GM23248 (cell line): ENCODE data around the gene UBALD1. TPM values are rescaled to one million over a fixed set of nuclear protein-coding genes. Genes with fewer than 3 reads are reported as not detected.
A peak's percentile ranks its signal among the peaks of the same experiment; 100 is the strongest.

ENCODE experiments used
- DNase-seq: peaks from one replicate; pipeline ENCODE4 v3.0.0-alpha.2; 2015
- H2AFZ ChIP-seq: fragments of 200-600 bp; sonication (generic); 2 replicates; pipeline ENCODE4 v1.6.1; 2016; ENCODE audit warnings: antibody characterized with exemption
- H3F3A ChIP-seq: fragments of 200-600 bp; sonication (generic); 2 replicates; pipeline ENCODE4 v1.6.1; 2016; ENCODE audit warnings: mild to moderate bottlenecking, antibody characterized with exemption, mixed run types; ENCODE audit not compliant: insufficient read depth
- H3K27ac ChIP-seq: fragments of 200-600 bp; sonication (generic); 2 replicates; pipeline ENCODE4 v1.5.1; 2016; ENCODE audit warnings: mild to moderate bottlenecking
- H3K27me3 ChIP-seq: fragments of 200-600 bp; sonication (generic); replicated peaks from 2 replicates; pipeline ENCODE4 v1.6.1; 2016; ENCODE audit warnings: mild to moderate bottlenecking; ENCODE audit not compliant: insufficient read depth
- H3K36me3 ChIP-seq: fragments of 200-600 bp; sonication (generic); 2 replicates; pipeline ENCODE4 v1.6.1; 2016; ENCODE audit warnings: low read depth, mild to moderate bottlenecking
- H3K4me1 ChIP-seq: fragments of 200-600 bp; sonication (generic); 2 replicates; pipeline ENCODE4 v1.6.1; 2016; ENCODE audit warnings: mild to moderate bottlenecking; ENCODE audit not compliant: insufficient read depth
- H3K4me2 ChIP-seq: fragments of 200-600 bp; sonication (generic); one replicate; pipeline ENCODE4 v1.6.1; 2016; ENCODE audit warnings: mild to moderate bottlenecking; ENCODE audit not compliant: unreplicated experiment
- H3K4me3 ChIP-seq: fragments of 200-600 bp; sonication (generic); 2 replicates; pipeline ENCODE4 v1.5.1; 2016; ENCODE audit warnings: mild to moderate bottlenecking
- H3K79me2 ChIP-seq: fragments of 200-600 bp; sonication (generic); 2 replicates; pipeline ENCODE4 v1.6.1; 2016; ENCODE audit warnings: mild to moderate bottlenecking; ENCODE audit not compliant: insufficient read depth
- H3K9ac ChIP-seq: fragments of 200-600 bp; sonication (generic); 2 replicates; pipeline ENCODE4 v1.6.1; 2016; ENCODE audit warnings: mild to moderate bottlenecking
- H3K9me2 ChIP-seq: fragments of 200-600 bp; sonication (generic); 2 replicates; pipeline ENCODE4 v1.6.1; 2016; ENCODE audit warnings: mixed run types, mild to moderate bottlenecking, moderate library complexity; ENCODE audit not compliant: insufficient read depth
- H3K9me3 ChIP-seq: fragments of 200-600 bp; sonication (generic); one replicate; pipeline ENCODE4 v1.6.1; 2017; ENCODE audit warnings: low read depth
- H4K20me1 ChIP-seq: fragments of 200-600 bp; sonication (generic); 2 replicates; pipeline ENCODE4 v1.6.0; 2016; ENCODE audit not compliant: insufficient read depth
- EZH2 ChIP-seq: fragments of 200-600 bp; sonication (generic); IDR thresholded peaks from 2 replicates; pipeline ENCODE4 v1.6.1; 2018; ENCODE audit warnings: antibody characterized with exemption, mild to moderate bottlenecking; ENCODE audit not compliant: insufficient read depth, poor library complexity, severe bottlenecking
- EZH2phosphoT487 ChIP-seq: fragments of 200-600 bp; sonication (generic); IDR thresholded peaks from 2 replicates; pipeline ENCODE4 v1.6.1; 2018; ENCODE audit warnings: antibody characterized with exemption, moderate library complexity, mild to moderate bottlenecking, low read depth; ENCODE audit not compliant: insufficient read depth
- WGBS, 2 experiments: methylation state at CpG; one replicate each; pipeline ENCODE4 v1.1.6; 2015 to 2017; ENCODE audit warnings: low lambda C conversion rate in 2 of 2, low coverage in 1 of 2; ENCODE audit errors: missing lambda C conversion rate in 2 of 2; 5-methylcytosine and 5-hydroxymethylcytosine counted together
- in situ Hi-C: fragments of 300-500 bp; cut with MboI; formaldehyde crosslinking; loops from 2 replicates; pipeline ENCODE4 v1.15.0; 2020
- polyA plus RNA-seq: library from polyadenylated mRNA; unstranded; fragments of >200 nt; fragmentation: Nextera tagmentation; extraction: Ambion mirVana; gene quantifications from 2 replicates; pipeline ENCODE4 v1.2.1, GENCODE V29; 2016
- total RNA-seq: library from RNA; depleted of rRNA; stranded (reverse); fragments of >200 nt; shearing (Covaris generic); gene quantifications from 2 replicates; pipeline ENCODE4 v1.2.3, GENCODE V29; 2014

The UBALD1 gene
- total and polyA plus RNA-seq, 2 experiments from 2014 or later, result 10.3 to 17.4 TPM

DNA sequence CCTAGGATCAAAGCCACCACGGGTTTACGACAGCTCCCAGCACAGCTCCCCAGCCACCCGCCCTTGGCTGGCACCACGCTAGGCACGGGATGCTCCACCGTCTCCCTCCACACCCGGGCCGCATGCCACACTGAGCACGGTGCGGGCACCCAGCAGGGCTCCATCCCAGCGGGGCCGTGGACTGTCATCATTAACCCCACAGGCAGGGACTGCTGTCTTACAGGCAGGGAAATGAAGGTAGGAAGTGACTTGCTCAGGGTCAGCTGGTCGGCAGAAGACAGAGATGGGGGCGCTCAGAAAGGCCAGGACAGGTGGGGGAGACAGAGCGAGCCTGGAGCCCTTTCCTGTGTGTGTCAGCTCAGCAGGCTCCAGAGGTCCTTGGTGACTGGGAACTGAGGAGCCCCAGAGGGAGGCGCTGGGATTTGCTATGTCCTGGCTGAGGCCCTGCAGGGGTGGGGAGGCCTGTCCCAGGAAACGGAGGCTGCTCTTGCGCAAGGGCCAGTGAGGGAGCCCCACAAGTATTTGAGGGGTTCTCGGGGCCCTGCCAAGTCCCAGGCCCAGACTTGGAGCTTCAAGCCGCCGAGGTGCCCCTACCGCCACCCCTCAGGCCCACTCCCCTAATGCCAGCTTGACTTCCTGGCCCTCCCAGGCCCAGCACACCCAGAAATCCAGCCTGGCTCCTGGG lies 3.2 kb downstream of the UBALD1 start:
- H3K4me1 ChIP-seq, result peaks cover 22% of the 10 kb centered on the region
- H3K79me2 ChIP-seq, result peaks cover 53% of the 10 kb centered on the region
- H3K9me3 ChIP-seq, result no peaks in the 10 kb centered on the region
- no peaks in the 10 kb centered on the region for H3K27me3 ChIP-seq
- H3K27ac ChIP-seq, result peak overlapping the region; percentile 44
- no peak overlapping the region for H2AFZ ChIP-seq
- WGBS, 2 experiments, result 80 to 81% methylated on average over 17 to 22 of the region's 22 CpGs
- in situ Hi-C loops, result no loop called here
- no peaks in the 10 kb centered on the region for H3K36me3 ChIP-seq
- peak; percentile 77 for DNase-seq
- TF ChIP-seq EZH2phosphoT487 (no peak), EZH2 (no peak)
- H3K9ac ChIP-seq, result peak overlapping the region; percentile 88; the same call in 1 of the 2 replicates
- peak overlapping the region; percentile 22 for H3K4me2 ChIP-seq
- peaks cover 6% of the 10 kb centered on the region; the same call in 1 of the 2 replicates for H3F3A ChIP-seq
- H3K9me2 ChIP-seq, result no peaks in the 10 kb centered on the region
- no peaks in the 10 kb centered on the region for H4K20me1 ChIP-seq
- no peak overlapping the region for H3K4me3 ChIP-seq

- peaks cover 22% of the 10 kb centered on the region for H3K4me1 ChIP-seq
- H3K9me2 ChIP-seq, result no peaks in the 10 kb centered on the region
- no peak overlapping the region for H2AFZ ChIP-seq
- TF ChIP-seq EZH2 (no peak), EZH2phosphoT487 (no peak)
- WGBS, 2 experiments, result 87 to 91% methylated on average over 28 to 31 of the region's 32 CpGs
- no peaks in the 10 kb centered on the region for H3K27me3 ChIP-seq
- H3K36me3 ChIP-seq, result no peaks in the 10 kb centered on the region
- no peak overlapping the region for H3K4me2 ChIP-seq
- in situ Hi-C loops, result no loop called here
- no peak overlapping the region for H3K9ac ChIP-seq
- H4K20me1 ChIP-seq, result no peaks in the 10 kb centered on the region
- peaks cover 53% of the 10 kb centered on the region for H3K79me2 ChIP-seq
- H3K9me3 ChIP-seq, result no peaks in the 10 kb centered on the region
- DNase-seq, result no peak
- no peak overlapping the region for H3K27ac ChIP-seq
- H3K4me3 ChIP-seq, result no peak overlapping the region
- H3F3A ChIP-seq, result peaks cover under 1% of the 10 kb centered on the region; the same call in 1 of the 2 replicates
Measured at GRCh38 chr16:4610011-4611005, 4.4 kb downstream of the UBALD1 start.

DNA sequence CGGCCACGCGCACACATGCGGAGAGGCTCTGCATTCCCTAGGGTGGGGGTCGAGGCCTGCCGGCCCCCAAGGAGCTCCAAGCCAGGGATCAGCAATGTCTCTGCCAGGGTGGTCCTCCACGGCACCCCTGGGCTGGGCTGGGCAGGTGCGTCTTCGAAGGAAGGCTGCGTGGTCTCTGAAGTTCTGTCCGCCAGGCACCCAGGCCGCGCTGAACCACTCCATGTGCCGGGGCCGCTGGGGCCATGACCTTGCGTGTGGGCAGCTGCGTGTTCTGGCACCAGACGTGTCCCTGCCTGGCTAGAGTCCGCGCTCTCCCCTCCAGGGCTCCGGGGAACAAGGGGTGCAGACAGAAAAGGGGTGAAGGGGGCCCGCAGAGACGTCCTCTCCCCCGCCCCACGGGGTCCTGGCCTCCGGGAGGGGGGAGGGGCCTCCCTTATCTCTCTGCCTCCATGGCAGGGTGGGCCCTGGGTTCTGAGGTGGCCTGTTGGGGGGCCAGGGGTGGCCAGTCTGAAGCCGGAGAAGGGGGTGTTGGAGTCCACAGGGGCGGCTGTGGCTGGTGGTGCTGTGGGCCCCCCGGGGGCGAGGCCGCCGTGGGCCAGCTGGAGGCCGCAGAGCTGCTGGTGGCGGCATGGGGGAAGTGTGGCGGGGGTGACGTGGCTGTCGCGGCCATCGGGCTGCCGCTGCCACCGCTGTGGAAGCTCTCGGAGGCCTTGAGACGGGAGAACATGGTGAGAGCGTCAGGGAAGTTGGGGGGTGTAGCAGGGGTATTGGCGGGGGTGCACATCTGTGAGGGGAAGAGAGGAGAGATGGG lies 5.3 kb downstream of the UBALD1 start:
- H4K20me1 ChIP-seq, result no peaks in the 10 kb centered on the region
- in situ Hi-C loops, result no loop called here
- H3K9ac ChIP-seq, result no peak overlapping the region
- DNase-seq, result no peak
- H3K27ac ChIP-seq, result no peak overlapping the region
- H3K36me3 ChIP-seq, result no peaks in the 10 kb centered on the region
- H3K4me3 ChIP-seq, result no peak overlapping the region
- no peak overlapping the region for H2AFZ ChIP-seq
- H3K4me1 ChIP-seq, result peaks cover 22% of the 10 kb centered on the region
- no peaks in the 10 kb centered on the region for H3K9me3 ChIP-seq
- H3K79me2 ChIP-seq, result peaks cover 53% of the 10 kb centered on the region
- no peak overlapping the region for H3K4me2 ChIP-seq
- no peaks in the 10 kb centered on the region for H3K9me2 ChIP-seq
- no peaks in the 10 kb centered on the region for H3F3A ChIP-seq
- WGBS, 2 experiments, result 87 to 94% methylated on average over 23 to 44 of the region's 45 CpGs
- no peaks in the 10 kb centered on the region for H3K27me3 ChIP-seq
- no peak for TF ChIP-seq EZH2
- no peak for TF ChIP-seq EZH2phosphoT487

DNA sequence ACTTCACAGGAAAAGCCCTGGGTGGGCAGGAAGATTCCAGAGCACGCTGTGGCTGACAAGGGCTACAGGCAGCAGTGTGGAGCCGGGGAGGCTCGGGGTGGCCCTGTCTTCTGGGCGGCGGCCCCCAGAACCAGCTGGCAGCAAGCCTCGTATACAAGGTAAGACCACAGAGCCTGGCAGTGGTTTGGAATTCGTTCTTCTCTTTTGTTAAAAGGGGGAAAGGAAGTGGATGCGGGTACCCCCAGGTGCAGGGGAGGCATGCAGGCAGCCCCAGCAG lies 6.0 kb downstream of the UBALD1 start:
- WGBS, 2 experiments, result 87 to 88% methylated on average over 8 of the region's 8 CpGs
- Histone ChIP-seq H2AFZ (no peak overlapping the region), H3K4me1 (peaks cover 22% of the 10 kb centered on the region), H3F3A (no peaks in the 10 kb centered on the region), H4K20me1 (no peaks in the 10 kb centered on the region), H3K4me2 (no peak overlapping the region), H3K27ac (no peak overlapping the region), H3K9me2 (no peaks in the 10 kb centered on the region), H3K36me3 (no peaks in the 10 kb centered on the region), H3K4me3 (no peak overlapping the region), H3K27me3 (no peaks in the 10 kb centered on the region), H3K9me3 (no peaks in the 10 kb centered on the region), H3K79me2 (peaks cover 47% of the 10 kb centered on the region), H3K9ac (no peak overlapping the region)
- TF ChIP-seq EZH2 (no peak), EZH2phosphoT487 (no peak)
- no peak for DNase-seq
- in situ Hi-C loops, result no loop called here
